AG04450 (cell line): Measurements from ENCODE around the gene SEMA4G. TPM values are rescaled to one million over a fixed set of nuclear protein-coding genes. Genes with fewer than 3 reads are reported as not detected.

Source experiments
- CTCF ChIA-PET: fragments of 300-600, 350-600 bp; formaldehyde crosslinking; extraction: SDS; loops from one replicate; lab custom pipeline; 2022; ENCODE audit warnings: antibody characterized with exemption, inconsistent platforms; lab: Charles Lee
- POLR2A ChIA-PET: fragments of 350-600 bp; formaldehyde crosslinking; extraction: SDS; loops from one replicate; lab custom pipeline; 2021; ENCODE audit warnings: antibody characterized with exemption, inconsistent platforms; lab: Yijun Ruan, JAX
- DNase-seq: peaks from one replicate; pipeline ENCODE4 v3.0.0-alpha.2; 2011; ENCODE audit warnings: low read depth, low spot score
- H3K27ac ChIP-seq: one replicate; pipeline ENCODE4 v1.5.1; 2012; ENCODE audit warnings: low read depth, low read length, control low read depth
- H3K27me3 ChIP-seq: one replicate; pipeline ENCODE4 v1.6.0; 2012; ENCODE audit warnings: low read length; ENCODE audit not compliant: control insufficient read depth, insufficient read depth
- H3K4me3 ChIP-seq: 2 replicates; pipeline ENCODE4 v1.5.1; 2011; ENCODE audit warnings: mild to moderate bottlenecking, low read depth, low read length, control low read depth
- H3K9me3 ChIP-seq: 2 replicates; pipeline ENCODE4 v1.5.1; 2012; ENCODE audit warnings: low read length; ENCODE audit not compliant: control insufficient read depth, insufficient read depth
- CTCF ChIP-seq: IDR thresholded peaks from 2 replicates; pipeline ENCODE4 v1.5.1; 2011; ENCODE audit warnings: low read depth, low read length, control low read depth, inconsistent platforms
- polyA plus RNA-seq: library from polyadenylated mRNA; depleted of rRNA; stranded (reverse); fragments of >200 nt; gene quantifications from 2 replicates; pipeline ENCODE4 v1.2.3, GENCODE V29; 2011

Gene SEMA4G
- polyA plus RNA-seq, 1 experiment, result 10.5 TPM

GRCh38 chr10:100983868-100984671 lies 14.8 kb downstream of the SEMA4G start:
- no peak overlapping the region for H3K4me3 ChIP-seq
- H3K27ac ChIP-seq, result no peak overlapping the region
- DNase-seq, result no peak
- POLR2A ChIA-PET, result no interaction called here
- no peak for TF ChIP-seq CTCF
- CTCF ChIA-PET, result interaction anchor here (0.7 to 5.7 kb wide), 2 partner anchors 10 to 13 kb away, joined by 3 to 24 read pairs; no protein-coding TSS in a partner anchor
- H3K27me3 ChIP-seq, result no peaks in the 10 kb centered on the region
- no peaks in the 10 kb centered on the region; the same call in 1 of the 2 replicates for H3K9me3 ChIP-seq

GRCh38 chr10:100984672-100985177 lies 15.4 kb downstream of the SEMA4G start:
- no peak for TF ChIP-seq CTCF
- POLR2A ChIA-PET, result no interaction called here
- Histone ChIP-seq H3K27ac (no peak overlapping the region), H3K9me3 (no peaks in the 10 kb centered on the region; the same call in 1 of the 2 replicates), H3K4me3 (no peak overlapping the region), H3K27me3 (no peaks in the 10 kb centered on the region)
- CTCF ChIA-PET, result interaction anchor here (0.7 to 5.7 kb wide), 4 partner anchors 10 to 30 kb away, joined by 3 to 24 read pairs (median 6); no protein-coding TSS in a partner anchor
- DNase-seq, result no peak

- ChIA-PET POLR2A (no interaction called here), CTCF (interaction anchor here (0.7 to 5.7 kb wide), 5 partner anchors 11 to 29 kb away, joined by 3 to 24 read pairs (median 3); no protein-coding TSS in a partner anchor)
- TF ChIP-seq CTCF, result no peak
Observed at GRCh38 chr10:100985336-100985735, 16.0 kb downstream of the SEMA4G start.

GRCh38 chr10:100986623-100986951 lies 17.3 kb downstream of the SEMA4G start:
- Histone ChIP-seq H3K27me3 (no peaks in the 10 kb centered on the region), H3K4me3 (peak overlapping the region; percentile 97), H3K27ac (no peak overlapping the region), H3K9me3 (no peaks in the 10 kb centered on the region; the same call in 1 of the 2 replicates)
- no peak for DNase-seq
- TF ChIP-seq CTCF, result no peak
- CTCF ChIA-PET, result interaction anchor here (1.1 to 5.7 kb wide), 6 partner anchors 11 to 33 kb away, joined by 3 to 24 read pairs (median 7); partner anchors contain the start of gene SEMA4G
- POLR2A ChIA-PET, result no interaction called here

More at GRCh38 chr10:100985336-100985735, 16.0 kb downstream of the SEMA4G start:
- no peaks in the 10 kb centered on the region for H3K27me3 ChIP-seq
- no peak for DNase-seq
- H3K9me3 ChIP-seq, result no peaks in the 10 kb centered on the region; the same call in 1 of the 2 replicates
- no peak overlapping the region for H3K27ac ChIP-seq
- no peak overlapping the region for H3K4me3 ChIP-seq
